OCI-LY1 (cell line): ENCODE data around the gene ZNF319.

Experiments used
- H2AFZ ChIP-seq: fragments of 200-600 bp; sonication (generic), shearing (Covaris generic); 2 replicates; pipeline ENCODE4 v1.6.0; 2014; ENCODE audit warnings: antibody characterized with exemption, mild to moderate bottlenecking, low read length
- H3F3A ChIP-seq: fragments of 200-600 bp; sonication (generic), shearing (Covaris generic); 2 replicates; pipeline ENCODE4 v1.6.0; 2014; ENCODE audit warnings: mild to moderate bottlenecking, antibody characterized with exemption, low read length, moderate library complexity; ENCODE audit not compliant: insufficient read depth
- H3K27ac ChIP-seq: fragments of 200-600 bp; sonication (generic); 2 replicates; pipeline ENCODE4 v1.5.1; 2014; ENCODE audit warnings: low read length, mixed run types, mild to moderate bottlenecking, low read depth; ENCODE audit not compliant: poor library complexity, severe bottlenecking
- H3K27me3 ChIP-seq: fragments of 200-600 bp; sonication (generic); 2 replicates; pipeline ENCODE4 v1.6.0; 2014; ENCODE audit warnings: antibody characterized with exemption, mild to moderate bottlenecking, low read length, moderate library complexity; ENCODE audit not compliant: insufficient read depth
- H3K36me3 ChIP-seq: fragments of 200-600 bp; sonication (generic); 2 replicates; pipeline ENCODE4 v1.6.1; 2014; ENCODE audit warnings: mild to moderate bottlenecking, antibody characterized with exemption, low read length, moderate library complexity, mixed read lengths; ENCODE audit not compliant: insufficient read depth
- H3K4me1 ChIP-seq: fragments of 200-600 bp; sonication (generic); 2 replicates; pipeline ENCODE4 v1.5.1; 2014; ENCODE audit warnings: mild to moderate bottlenecking, low read length, moderate library complexity; ENCODE audit not compliant: insufficient read depth, severe bottlenecking
- H3K4me2 ChIP-seq: fragments of 200-600 bp; sonication (generic), shearing (Covaris generic); 2 replicates; pipeline ENCODE4 v1.6.1; 2014; ENCODE audit warnings: low read length
- H3K4me3 ChIP-seq: fragments of 200-600 bp; sonication (generic); 2 replicates; pipeline ENCODE4 v1.5.1; 2014; ENCODE audit warnings: low read length, low read depth, mild to moderate bottlenecking, mixed read lengths; ENCODE audit not compliant: poor library complexity, severe bottlenecking
- H3K79me2 ChIP-seq: fragments of 200-600 bp; shearing (Covaris generic); 2 replicates; pipeline ENCODE4 v1.6.1; 2016; ENCODE audit warnings: mixed run types, low read length, mixed read lengths; ENCODE audit not compliant: insufficient read depth
- H3K9ac ChIP-seq: fragments of 200-600 bp; sonication (generic), shearing (Covaris generic); 2 replicates; pipeline ENCODE4 v1.6.1; 2014; ENCODE audit warnings: mild to moderate bottlenecking, low read length, mixed read lengths
- H3K9me2 ChIP-seq: fragments of 200-600 bp; sonication (generic), shearing (Covaris generic); 2 replicates; pipeline ENCODE4 v1.6.1; 2014; ENCODE audit warnings: low read depth, mild to moderate bottlenecking, low read length, mixed read lengths
- H3K9me3 ChIP-seq: fragments of 200-600 bp; shearing (Covaris generic); 2 replicates; pipeline ENCODE4 v1.6.1; 2014; ENCODE audit warnings: low read length, mixed read lengths
- H4K20me1 ChIP-seq: fragments of 200-600 bp; sonication (generic), shearing (Covaris generic); 2 replicates; pipeline ENCODE4 v1.6.0; 2016; ENCODE audit warnings: mild to moderate bottlenecking, low read length; ENCODE audit not compliant: insufficient read depth
- CTCF ChIP-seq: fragments of 200-600 bp; sonication (generic), shearing (Covaris generic); IDR thresholded peaks from 2 replicates; pipeline ENCODE4 v1.5.1; 2017; ENCODE audit warnings: mild to moderate bottlenecking, antibody characterized with exemption, low read length, moderate library complexity, mixed read lengths
- EZH2 ChIP-seq: fragments of 200-600 bp; sonication (generic), shearing (Covaris generic); IDR thresholded peaks from 2 replicates; pipeline ENCODE4 v1.8.0; 2017; ENCODE audit warnings: borderline replicate concordance, mixed run types, mild to moderate bottlenecking, antibody characterized with exemption, low read length, moderate library complexity, mixed read lengths

Gene ZNF319

DNA sequence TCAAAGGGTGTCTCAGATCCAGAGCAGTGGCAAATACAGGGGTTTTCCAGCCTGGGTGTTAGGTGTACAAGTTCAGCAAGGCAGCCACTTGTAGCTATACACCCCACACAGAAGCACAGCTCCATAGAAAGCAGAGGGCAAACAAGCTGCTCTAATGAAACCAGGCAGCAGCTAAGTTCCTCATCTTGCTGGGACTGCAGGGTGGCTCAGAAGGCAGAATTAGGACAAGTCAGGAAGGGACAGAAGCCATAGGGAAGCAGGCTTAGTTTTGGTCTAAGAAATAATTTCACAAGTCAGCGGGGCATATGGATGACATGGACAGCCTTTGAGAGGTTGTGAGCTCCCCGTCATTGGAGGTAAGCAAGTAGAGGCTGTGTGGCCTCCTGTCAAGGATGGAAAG, 53.2 kb downstream of the ZNF319 start:
- Histone ChIP-seq H4K20me1 (no peaks in the 10 kb centered on the region), H3K36me3 (no peaks in the 10 kb centered on the region), H3F3A (no peaks in the 10 kb centered on the region), H3K4me1 (no peaks in the 10 kb centered on the region), H3K27me3 (no peaks in the 10 kb centered on the region; the same call in 1 of the 2 replicates), H3K9me2 (no peaks in the 10 kb centered on the region), H3K4me3 (no peak overlapping the region), H3K4me2 (no peak overlapping the region), H3K9me3 (no peaks in the 10 kb centered on the region), H2AFZ (no peak overlapping the region), H3K79me2 (no peaks in the 10 kb centered on the region), H3K27ac (no peak overlapping the region), H3K9ac (no peak overlapping the region)
- TF ChIP-seq CTCF: no peak
- TF ChIP-seq EZH2: no peak

GRCh38 chr16:57946181-57946801, 54.2 kb downstream of the ZNF319 start:
- Histone ChIP-seq H4K20me1 (no peaks in the 10 kb centered on the region), H3K9me3 (no peaks in the 10 kb centered on the region), H3K36me3 (no peaks in the 10 kb centered on the region), H3K27ac (no peak overlapping the region), H3K79me2 (no peaks in the 10 kb centered on the region), H3K27me3 (no peaks in the 10 kb centered on the region; the same call in 1 of the 2 replicates), H3F3A (no peaks in the 10 kb centered on the region), H3K9ac (no peak overlapping the region), H3K4me3 (no peak overlapping the region), H2AFZ (no peak overlapping the region), H3K4me2 (no peak overlapping the region), H3K4me1 (no peaks in the 10 kb centered on the region), H3K9me2 (no peaks in the 10 kb centered on the region)
- TF ChIP-seq CTCF (no peak), EZH2 (no peak)

GRCh38 chr16:57945740-57946138, 54.7 kb downstream of the ZNF319 start:
- H3K9me2 ChIP-seq: no peaks in the 10 kb centered on the region
- no peak overlapping the region for H3K9ac ChIP-seq

More at GRCh38 chr16:57945740-57946138, 54.7 kb downstream of the ZNF319 start:
- H3K27me3 ChIP-seq: no peaks in the 10 kb centered on the region; the same call in 1 of the 2 replicates
- no peaks in the 10 kb centered on the region for H3F3A ChIP-seq
- H3K36me3 ChIP-seq: no peaks in the 10 kb centered on the region
- TF ChIP-seq EZH2: no peak
- no peak for TF ChIP-seq CTCF
- H3K9me3 ChIP-seq: no peaks in the 10 kb centered on the region
- no peak overlapping the region for H3K4me3 ChIP-seq
- no peak overlapping the region for H3K27ac ChIP-seq
- H4K20me1 ChIP-seq: no peaks in the 10 kb centered on the region
- no peaks in the 10 kb centered on the region for H3K79me2 ChIP-seq
- no peak overlapping the region for H3K4me2 ChIP-seq
- H2AFZ ChIP-seq: no peak overlapping the region
- no peaks in the 10 kb centered on the region for H3K4me1 ChIP-seq
